Psoas muscle (tissue), 7 donors: ENCODE results near the gene RAB6D. TPM values are rescaled to one million over a fixed set of nuclear protein-coding genes. Genes with fewer than 3 reads are reported as not detected.

Experiments
- polyA plus RNA-seq, 3 donors: library from polyadenylated mRNA; stranded (reverse); fragments of 200-250 nt; gene quantifications; one replicate each; pipeline ENCODE4 v1.2.3, GENCODE V29; 2013
- total RNA-seq, 4 donors: library from RNA; stranded (reverse); fragmentation: NEBNext Ultra II Directional in 2 of 4; extraction: Animal tissue kit (Norgen Biotek cat#: 25700) in 2 of 4; gene quantifications; one replicate each; pipeline versions ENCODE4 v1.2.1 to v1.2.4, GENCODE V29; 2021 to 2023
- donor health status: healthy with polysubstance abuse.
- donor health status: DM: no; HTN: no; CAD: no; lungs with moderate emphysema.
- donor health status: Bipolar disorder and iron deficiency.
- donor health status: healthy.
- donor health status: DM: no; HTN: no; CAD: no.
- donor health status: DM: no; HTN: no; CAD: no.
- donor health status: DM: yes; HTN: yes; CAD: no.

RAB6D gene
- total and polyA plus RNA-seq, 7 donors, result 0.01 to 0.07 (median 0.04) TPM; not detected in 4

Other genes with a start within 250 kb of the RAB6D start
- gene POTEE, start 154.6 kb downstream of the RAB6D start, total RNA-seq, result not detected
- gene POTEE, start 154.6 kb downstream of the RAB6D start, polyA plus RNA-seq, result not detected
- not detected for gene TUBA3D, start 112.0 kb upstream of the RAB6D start, total RNA-seq
- under 1 TPM; 0.13 to 0.75 (median 0.23) TPM for gene TUBA3D, start 112.0 kb upstream of the RAB6D start, polyA plus RNA-seq
- 10 to 100 TPM; 30.8 to 46.5 (median 33.3) TPM for gene MZT2A, start 128.2 kb upstream of the RAB6D start, total RNA-seq
- 10 to 100 TPM; 22.1 to 41.4 (median 34.8) TPM for gene MZT2A, start 128.2 kb upstream of the RAB6D start, polyA plus RNA-seq
- gene CCDC74A, start 163.7 kb upstream of the RAB6D start, total RNA-seq, result under 1 TPM in 1 of 4 donors, not detected in 3; 0.51 TPM
- gene CCDC74A, start 163.7 kb upstream of the RAB6D start, polyA plus RNA-seq, result under 1 TPM; 0.16 to 0.18 (median 0.18) TPM